GM12891 (cell line): ENCODE measurements around the gene TCP11L2.

Experiments used
- POLR2A ChIP-seq: IDR thresholded peaks from 2 replicates; pipeline ENCODE4 v1.6.1; 2011; ENCODE audit warnings: low read depth, low read length, control low read depth
- POLR2AphosphoS5 ChIP-seq: IDR thresholded peaks from 2 replicates; pipeline ENCODE4 v1.6.1; 2011; ENCODE audit warnings: low read depth, low read length, control low read depth
- POU2F2 ChIP-seq: IDR thresholded peaks from 2 replicates; pipeline ENCODE4 v1.6.1; 2011; ENCODE audit warnings: low read depth, mild to moderate bottlenecking, control low read depth, low read length, moderate library complexity
- SPI1 ChIP-seq: IDR thresholded peaks from 2 replicates; pipeline ENCODE4 v1.6.1; 2011; ENCODE audit warnings: low read depth, low read length, control low read depth
- TAF1 ChIP-seq: IDR thresholded peaks from 2 replicates; pipeline ENCODE4 v1.6.1; 2011; ENCODE audit warnings: low read depth, low read length, control low read depth

GRCh38 chr12:106333010-106333409 lies 30.5 kb downstream of the TCP11L2 start:
- no peak for TF ChIP-seq POLR2A
- TF ChIP-seq POLR2AphosphoS5: no peak
- no peak for TF ChIP-seq TAF1
- no peak for TF ChIP-seq POU2F2
- no peak for TF ChIP-seq SPI1
